Gastroesophageal sphincter (tissue), 4 donors: ENCODE data around the gene KLF13. TPM values are rescaled to one million over a fixed set of nuclear protein-coding genes. Genes with fewer than 3 reads are reported as not detected.

Experiments
- ATAC-seq: fragments of 150-250 bp; one replicate; pipeline ENCODE4 v1.9.1; 2016; ENCODE audit warnings: mild to moderate bottlenecking, moderate library complexity
- H3K27ac ChIP-seq, 4 donors: fragments of 200-600 bp; sonication (generic) in 3 of 4; 1 replicate in 3 of 4; 2 replicates in 1 of 4; pipeline ENCODE4 v1.5.1; 2016 to 2019
- H3K27me3 ChIP-seq: fragments of 200-600 bp; sonication (generic); one replicate; pipeline ENCODE4 v1.5.1; 2019
- H3K36me3 ChIP-seq, 2 donors: fragments of 200-600 bp; sonication (generic); one replicate each; pipeline ENCODE4 v1.5.1; 2019; ENCODE audit warnings: control low read depth in 1 of 2
- H3K4me1 ChIP-seq, 3 donors: fragments of 200-600 bp; sonication (generic); 1 replicate in 2 of 3; 2 replicates in 1 of 3; pipeline ENCODE4 v1.5.1; 2016 to 2019; ENCODE audit warnings: control low read depth in 2 of 3
- H3K4me3 ChIP-seq, 2 donors: fragments of 200-600 bp; sonication (generic); one replicate each; pipeline ENCODE4 v1.5.1; 2019; ENCODE audit warnings: mild to moderate bottlenecking in 1 of 2, moderate library complexity in 1 of 2
- H3K9me3 ChIP-seq, 3 donors: fragments of 200-600 bp; sonication (generic); one replicate each; pipeline ENCODE4 v1.5.1; 2017 to 2019; ENCODE audit warnings: control low read depth in 2 of 3
- EP300 ChIP-seq: sonication (generic); formaldehyde crosslinking; IDR thresholded peaks from one replicate; pipeline ENCODE4 v1.6.1; 2017; ENCODE audit warnings: antibody characterized with exemption, mild to moderate bottlenecking
- POLR2A ChIP-seq, 2 donors: fragments of 450-650 bp; IDR thresholded peaks; one replicate each; pipeline ENCODE4 v1.6.1; 2017; ENCODE audit warnings: antibody characterized with exemption in 2 of 2, mild to moderate bottlenecking in 2 of 2, moderate library complexity in 1 of 2
- POLR2AphosphoS5 ChIP-seq: sonication (generic); formaldehyde crosslinking; IDR thresholded peaks from one replicate; pipeline ENCODE4 v1.6.1; 2017; ENCODE audit warnings: antibody characterized with exemption
- WGBS, 2 donors: methylation state at CpG; one replicate each; pipeline ENCODE4 v1.1.5; 2018; ENCODE audit warnings: low coverage in 1 of 2; 5-methylcytosine and 5-hydroxymethylcytosine counted together
- total RNA-seq, 4 donors: library from RNA; depleted of rRNA; stranded (reverse); fragments of >200 nt; gene quantifications; one replicate each; pipeline ENCODE4 v1.1.0, GENCODE V29; 2016
- TF ChIP-seq, protein P1 (sequence below), 4 experiments: fragments of 200-600 bp in 2 of 4; fragments of 450-650 bp in 2 of 4; sonication (generic) in 1 of 4; IDR thresholded peaks; one replicate each; pipeline ENCODE4 v1.5.1; 2017 to 2019; ENCODE audit warnings: antibody characterized with exemption in 4 of 4, mild to moderate bottlenecking in 2 of 4, moderate library complexity in 2 of 4

KLF13 gene
- total RNA-seq, 4 donors from 2014 or later, result 49.7 to 106 (median 76.1) TPM

DNA sequence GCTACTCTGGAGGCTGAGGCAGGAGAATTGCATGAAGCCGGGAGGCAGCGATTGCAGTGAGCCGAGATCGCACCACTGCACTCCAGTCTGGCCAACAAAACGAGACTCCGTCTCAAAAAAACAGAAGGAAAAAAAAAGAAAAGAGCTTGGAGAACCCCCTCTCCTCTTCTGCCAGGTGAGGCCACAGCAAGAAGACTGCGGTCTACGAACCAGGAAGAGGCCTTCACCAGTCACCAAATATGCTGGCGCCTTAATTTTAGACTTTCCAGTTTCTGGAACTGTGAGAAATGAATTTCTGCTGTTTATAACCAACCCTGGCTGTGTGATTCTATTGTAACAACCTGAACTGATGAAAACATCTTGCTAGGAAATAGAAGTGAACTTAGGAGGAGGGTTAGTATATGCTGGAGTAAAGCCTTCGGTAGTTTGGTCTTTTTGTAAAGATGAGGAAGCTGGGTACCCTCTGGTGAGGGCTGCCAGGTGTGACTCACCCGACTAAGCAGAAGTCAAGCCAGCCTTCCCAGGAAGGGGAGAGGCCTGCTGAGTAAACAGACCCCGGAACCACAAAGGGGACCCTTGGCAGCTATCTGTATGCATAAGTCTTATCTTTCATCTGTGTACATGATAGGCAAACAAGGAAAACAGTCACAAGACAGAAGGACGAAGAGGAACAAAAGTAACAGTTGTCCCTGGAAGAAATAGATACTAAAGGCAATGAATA is 78.7 kb downstream of the KLF13 start:
- TF ChIP-seq POLR2A (IDR thresholded peaks at IDR 0.05) (no peak), EP300 (no peak), POLR2AphosphoS5 (no peak)
- TF ChIP-seq, protein P1, sequence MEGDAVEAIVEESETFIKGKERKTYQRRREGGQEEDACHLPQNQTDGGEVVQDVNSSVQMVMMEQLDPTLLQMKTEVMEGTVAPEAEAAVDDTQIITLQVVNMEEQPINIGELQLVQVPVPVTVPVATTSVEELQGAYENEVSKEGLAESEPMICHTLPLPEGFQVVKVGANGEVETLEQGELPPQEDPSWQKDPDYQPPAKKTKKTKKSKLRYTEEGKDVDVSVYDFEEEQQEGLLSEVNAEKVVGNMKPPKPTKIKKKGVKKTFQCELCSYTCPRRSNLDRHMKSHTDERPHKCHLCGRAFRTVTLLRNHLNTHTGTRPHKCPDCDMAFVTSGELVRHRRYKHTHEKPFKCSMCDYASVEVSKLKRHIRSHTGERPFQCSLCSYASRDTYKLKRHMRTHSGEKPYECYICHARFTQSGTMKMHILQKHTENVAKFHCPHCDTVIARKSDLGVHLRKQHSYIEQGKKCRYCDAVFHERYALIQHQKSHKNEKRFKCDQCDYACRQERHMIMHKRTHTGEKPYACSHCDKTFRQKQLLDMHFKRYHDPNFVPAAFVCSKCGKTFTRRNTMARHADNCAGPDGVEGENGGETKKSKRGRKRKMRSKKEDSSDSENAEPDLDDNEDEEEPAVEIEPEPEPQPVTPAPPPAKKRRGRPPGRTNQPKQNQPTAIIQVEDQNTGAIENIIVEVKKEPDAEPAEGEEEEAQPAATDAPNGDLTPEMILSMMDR (IDR thresholded peaks at IDR 0.05), result no peak
- H3K27ac ChIP-seq, result no peak overlapping the region
- H3K9me3 ChIP-seq, result peaks cover 0 to 18% (median 0%) of the 10 kb centered on the region in 3 donors
- 71 to 79% methylated on average over 8 to 11 of the region's 13 CpGs for WGBS, 2 donors
- ATAC-seq, result no peak
- no peaks in the 10 kb centered on the region for H3K27me3 ChIP-seq
- no peak overlapping the region for H3K4me3 ChIP-seq
- no peaks in the 10 kb centered on the region for H3K4me1 ChIP-seq
- no peaks in the 10 kb centered on the region for H3K36me3 ChIP-seq

- Histone ChIP-seq H3K27ac (no peak overlapping the region), H3K4me1 (no peaks in the 10 kb centered on the region), H3K36me3 (no peaks in the 10 kb centered on the region), H3K4me3 (no peak overlapping the region), H3K27me3 (no peaks in the 10 kb centered on the region), H3K9me3 (peaks cover 0 to 18% (median 0%) of the 10 kb centered on the region in 3 donors)
- 83 to 90% methylated on average over 1 of the region's 1 CpG for WGBS, 2 donors
- no peak for ATAC-seq
- no peak for TF ChIP-seq EP300
- TF ChIP-seq POLR2A (IDR thresholded peaks at IDR 0.05), result no peak
- TF ChIP-seq, protein P1 (IDR thresholded peaks at IDR 0.05), result no peak
- no peak for TF ChIP-seq POLR2AphosphoS5
Measured at GRCh38 chr15:31407376-31407775, 80.7 kb downstream of the KLF13 start.

- Histone ChIP-seq H3K9me3 (peaks cover 0 to 18% (median 0%) of the 10 kb centered on the region in 3 donors), H3K27me3 (no peaks in the 10 kb centered on the region), H3K36me3 (no peaks in the 10 kb centered on the region), H3K27ac (no peak overlapping the region), H3K4me1 (no peaks in the 10 kb centered on the region), H3K4me3 (no peak overlapping the region)
- no peak for ATAC-seq
- TF ChIP-seq EP300 (no peak), POLR2A (IDR thresholded peaks at IDR 0.05) (no peak), POLR2AphosphoS5 (no peak)
- TF ChIP-seq, protein P1 (IDR thresholded peaks at IDR 0.05), result no peak
Measured at GRCh38 chr15:31407851-31408250, 81.2 kb downstream of the KLF13 start.

DNA sequence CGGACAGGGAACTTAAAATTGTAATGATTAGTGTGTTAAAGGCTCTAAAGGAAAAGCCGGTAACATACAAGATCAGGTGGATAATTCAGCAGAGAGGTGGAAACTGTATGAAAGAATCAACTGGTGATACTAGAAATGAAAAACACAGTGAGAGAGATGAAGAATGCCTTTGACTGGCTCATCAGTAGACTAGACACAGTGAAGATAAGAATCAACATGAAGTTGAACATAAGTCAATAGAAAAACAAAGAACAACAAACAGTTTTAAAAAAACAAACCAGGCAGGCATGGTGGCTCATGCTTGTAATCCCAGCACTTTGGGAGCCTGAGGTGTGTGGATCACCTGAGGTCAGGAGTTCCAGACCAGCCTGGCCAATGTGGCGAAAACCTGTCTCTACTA is 82.1 kb downstream of the KLF13 start:
- 94 to 100% methylated on average over 2 of the region's 3 CpGs for WGBS, 2 donors
- H3K9me3 ChIP-seq, result peaks cover 0 to 18% (median 0%) of the 10 kb centered on the region in 3 donors
- TF ChIP-seq EP300 (no peak), POLR2A (IDR thresholded peaks at IDR 0.05) (no peak)
- no peaks in the 10 kb centered on the region for H3K4me1 ChIP-seq
- no peak for ATAC-seq
- no peak overlapping the region for H3K27ac ChIP-seq
- H3K27me3 ChIP-seq, result no peaks in the 10 kb centered on the region
- no peak overlapping the region for H3K4me3 ChIP-seq
- no peaks in the 10 kb centered on the region for H3K36me3 ChIP-seq

GRCh38 chr15:31409171-31409570 is 82.5 kb downstream of the KLF13 start:
- ATAC-seq, result no peak
- WGBS, 2 donors, result 100% methylated on average over 2 of the region's 2 CpGs
- H3K9me3 ChIP-seq, result peaks cover 0 to 18% (median 0%) of the 10 kb centered on the region in 3 donors
- H3K27ac ChIP-seq, result no peak overlapping the region
- no peak for TF ChIP-seq POLR2A (IDR thresholded peaks at IDR 0.05)
- no peak for TF ChIP-seq POLR2AphosphoS5
- TF ChIP-seq, protein P1 (IDR thresholded peaks at IDR 0.05), result no peak
- TF ChIP-seq EP300, result no peak
- no peaks in the 10 kb centered on the region for H3K4me1 ChIP-seq
- no peaks in the 10 kb centered on the region for H3K36me3 ChIP-seq
- no peaks in the 10 kb centered on the region for H3K27me3 ChIP-seq
- no peak overlapping the region for H3K4me3 ChIP-seq
